Right atrium auricular region (tissue), 2 donors: ENCODE data around the gene THOC5. TPM values are rescaled to one million over a fixed set of nuclear protein-coding genes. Genes with fewer than 3 reads are reported as not detected.
"Not testable (repeated sequence)": the region's sequence is repeated elsewhere in the genome, so short reads cannot be mapped to it uniquely, and the experiment has no call there.

Source experiments
- DNase-seq: peaks from one replicate; pipeline ENCODE4 v3.0.0-alpha.2; 2019; ENCODE audit warnings: low spot score
- H3K27ac ChIP-seq, 2 donors: fragments of 200-600 bp; sonication (generic); 1 replicate in 1 of 2; 2 replicates in 1 of 2; pipeline ENCODE4 v1.5.1; 2016 to 2019
- H3K27me3 ChIP-seq, 2 donors: fragments of 200-600 bp; sonication (generic); one replicate each; pipeline versions ENCODE4 v1.5.1 to v1.6.0; 2017 to 2019
- H3K36me3 ChIP-seq: fragments of 200-600 bp; sonication (generic); one replicate; pipeline ENCODE4 v1.5.1; 2016
- H3K4me1 ChIP-seq, 2 donors: fragments of 200-600 bp; sonication (generic); one replicate each; pipeline versions ENCODE4 v1.5.1 to v1.6.0; 2017 to 2019
- H3K4me3 ChIP-seq, 2 donors: fragments of 200-600 bp; sonication (generic); 1 replicate in 1 of 2; 2 replicates in 1 of 2; pipeline ENCODE4 v1.5.1; 2017 to 2019; ENCODE audit warnings: mild to moderate bottlenecking in 1 of 2, moderate library complexity in 1 of 2
- H3K9me3 ChIP-seq, 2 donors: fragments of 200-600 bp; sonication (generic); one replicate each; pipeline ENCODE4 v1.5.1; 2019
- CTCF ChIP-seq, 2 donors: fragments of 200-600 bp; sonication (generic); IDR thresholded peaks; one replicate each; pipeline ENCODE4 v1.5.1; 2019; ENCODE audit warnings: antibody characterized with exemption in 2 of 2
- total RNA-seq, 2 donors: library from RNA; depleted of rRNA; stranded (reverse); fragments of >200 nt; gene quantifications; one replicate each; pipeline ENCODE4 v1.1.0, GENCODE V29; 2016

THOC5 gene
- total RNA-seq, 2 donors from 2014 or later: 34.9 to 42.7 TPM

DNA sequence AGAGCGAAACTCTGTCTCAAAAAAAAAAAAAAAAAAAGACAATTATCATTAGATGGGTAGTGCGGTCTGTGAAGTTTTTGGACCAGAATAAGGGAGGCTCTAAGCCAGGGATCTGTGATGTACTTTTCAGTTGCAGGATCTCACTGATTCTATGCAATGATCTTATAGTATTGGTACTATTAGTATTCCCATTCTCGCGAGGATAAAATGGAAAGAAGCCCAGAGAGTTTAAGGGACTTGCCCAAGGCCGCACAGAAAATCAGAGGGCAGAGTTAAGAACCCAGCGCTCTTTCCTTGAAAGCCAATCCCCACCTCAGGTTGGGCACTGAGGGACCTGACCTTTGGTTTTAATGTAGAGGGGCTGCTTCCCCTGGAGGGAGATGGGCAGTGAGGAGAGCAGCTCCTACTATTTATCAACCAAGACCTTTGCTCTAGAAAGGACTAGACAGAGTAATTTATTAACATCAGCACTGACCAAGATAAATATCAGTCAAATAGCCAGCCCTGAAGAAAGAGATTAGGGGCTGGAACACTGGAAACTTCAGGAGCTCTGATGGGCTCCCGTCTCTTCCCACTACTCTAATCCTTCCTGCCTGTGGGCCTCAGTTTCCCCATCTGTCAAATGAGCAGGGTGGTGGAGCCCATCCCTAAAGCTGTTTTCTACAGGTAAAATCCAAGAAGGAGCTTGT, 21.3 kb upstream of the THOC5 start:
- H3K9me3 ChIP-seq: no peaks in the 10 kb centered on the region
- no peak for TF ChIP-seq CTCF (IDR thresholded peaks at IDR 0.05)
- H3K4me3 ChIP-seq: no peak overlapping the region
- no peaks in the 10 kb centered on the region for H3K4me1 ChIP-seq
- no peak for DNase-seq
- no peaks in the 10 kb centered on the region for H3K27me3 ChIP-seq
- H3K36me3 ChIP-seq: no peaks in the 10 kb centered on the region
- H3K27ac ChIP-seq: no peak overlapping the region

DNA sequence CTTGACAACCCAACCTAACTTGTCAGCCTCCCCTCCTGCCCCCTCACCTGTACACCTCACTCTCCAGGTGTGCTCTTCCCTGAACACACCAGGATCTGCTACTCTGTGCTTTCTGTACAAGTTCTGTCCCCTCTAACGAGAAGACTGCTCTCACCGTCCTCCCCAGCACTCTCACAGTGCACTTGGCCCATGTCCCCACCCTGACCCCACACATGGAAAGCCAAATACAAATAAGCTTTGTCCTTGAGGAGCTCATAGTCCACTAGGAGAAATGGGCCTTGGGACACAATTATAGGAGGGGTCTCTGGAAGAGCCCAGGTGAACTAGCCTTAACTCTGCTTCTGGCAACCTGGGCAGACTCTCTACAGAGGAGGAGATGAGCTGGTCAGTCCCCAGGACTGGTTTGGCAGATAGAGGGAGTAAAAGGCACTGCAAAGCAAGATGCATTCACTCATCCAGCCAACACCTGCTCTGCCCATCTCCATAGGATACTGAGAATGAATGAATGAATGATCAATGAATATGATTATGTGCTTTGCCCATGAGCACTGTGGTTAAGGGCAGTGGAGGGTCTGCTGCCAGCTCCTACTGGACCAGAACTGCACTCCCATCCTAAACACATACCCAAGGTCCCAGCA, 17.5 kb upstream of the THOC5 start:
- no peak for TF ChIP-seq CTCF (IDR thresholded peaks at IDR 0.05)
- H3K9me3 ChIP-seq: no peaks in the 10 kb centered on the region
- H3K36me3 ChIP-seq: peaks cover 13% of the 10 kb centered on the region
- no peak overlapping the region for H3K4me3 ChIP-seq
- H3K27ac ChIP-seq: no peak overlapping the region
- H3K27me3 ChIP-seq: no peaks in the 10 kb centered on the region
- DNase-seq: no peak
- H3K4me1 ChIP-seq: no peaks in the 10 kb centered on the region

DNA sequence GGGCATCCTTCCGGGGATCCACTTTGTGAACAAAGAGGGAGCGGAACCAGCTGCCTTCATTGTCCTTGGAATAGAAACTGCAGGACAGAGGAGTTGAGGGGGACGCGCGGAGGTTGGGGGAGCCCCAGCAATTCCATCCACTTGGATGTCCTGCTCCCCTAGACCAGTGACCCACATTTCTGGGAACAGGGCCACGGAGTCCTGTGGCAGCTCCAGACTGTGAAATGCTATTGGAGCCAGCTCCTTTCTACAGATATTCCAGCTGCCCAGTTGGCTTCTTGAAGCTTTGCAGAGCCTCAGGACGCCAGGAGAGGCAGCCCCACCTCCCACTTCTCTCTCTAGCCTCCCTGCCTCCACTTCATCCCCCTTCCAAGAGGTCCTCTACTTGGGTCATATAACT, 16.9 kb upstream of the THOC5 start:
- no peak for TF ChIP-seq CTCF (IDR thresholded peaks at IDR 0.05)
- H3K27ac ChIP-seq: no peak overlapping the region
- no peak overlapping the region for H3K4me3 ChIP-seq
- no peaks in the 10 kb centered on the region for H3K9me3 ChIP-seq
- peaks cover 13% of the 10 kb centered on the region for H3K36me3 ChIP-seq
- no peaks in the 10 kb centered on the region for H3K4me1 ChIP-seq
- DNase-seq: no peak
- H3K27me3 ChIP-seq: no peaks in the 10 kb centered on the region

DNA sequence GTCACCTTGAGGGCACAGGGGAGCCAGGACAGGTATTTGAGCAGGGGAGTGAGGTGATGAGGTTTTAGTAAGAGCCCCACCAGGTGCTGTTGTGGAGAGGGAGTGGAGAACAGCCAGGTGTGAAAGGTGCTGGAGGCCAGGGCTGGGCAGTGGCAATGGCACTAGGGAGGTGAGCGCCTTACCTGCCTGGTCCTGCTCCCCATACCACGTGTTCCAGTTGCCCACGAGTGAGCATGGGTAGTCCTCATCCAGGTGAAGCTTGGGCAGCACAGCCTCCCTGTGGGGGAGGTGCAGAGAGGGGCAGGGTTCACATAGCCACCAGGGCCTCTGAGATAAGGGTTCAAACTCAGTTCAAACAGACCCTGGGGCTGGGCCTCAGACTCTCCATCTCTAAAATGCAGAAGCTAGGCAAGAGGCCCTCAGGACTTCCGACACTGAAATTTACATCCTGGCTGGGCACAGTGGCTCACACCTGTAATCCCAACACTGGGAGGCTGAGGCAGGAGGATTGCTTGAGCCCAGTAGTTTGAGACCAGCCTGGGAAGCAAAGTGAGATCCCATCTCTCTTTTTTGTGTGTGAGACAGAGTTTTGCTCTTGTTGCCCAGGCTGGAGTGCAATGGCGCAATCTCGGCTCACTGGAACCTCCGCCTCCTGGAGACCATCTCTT, 15.6 kb upstream of the THOC5 start:
- no peak for TF ChIP-seq CTCF (IDR thresholded peaks at IDR 0.05)
- Histone ChIP-seq H3K36me3 (peaks cover 13% of the 10 kb centered on the region), H3K27me3 (no peaks in the 10 kb centered on the region), H3K9me3 (no peaks in the 10 kb centered on the region), H3K4me1 (peaks cover 0 to 4% of the 10 kb centered on the region in 2 donors), H3K4me3 (no peak overlapping the region), H3K27ac (no peak overlapping the region)
- no peak for DNase-seq

GRCh38 chr22:29567338-29567737, 13.8 kb upstream of the THOC5 start:
- no peak for TF ChIP-seq CTCF (IDR thresholded peaks at IDR 0.05)
- H3K9me3 ChIP-seq: no peaks in the 10 kb centered on the region
- H3K27ac ChIP-seq: no peak overlapping the region
- no peaks in the 10 kb centered on the region for H3K27me3 ChIP-seq
- H3K4me1 ChIP-seq: peaks cover 0 to 12% of the 10 kb centered on the region in 2 donors
- no peak for DNase-seq
- no peak overlapping the region for H3K4me3 ChIP-seq
- peaks cover 13% of the 10 kb centered on the region for H3K36me3 ChIP-seq

DNA sequence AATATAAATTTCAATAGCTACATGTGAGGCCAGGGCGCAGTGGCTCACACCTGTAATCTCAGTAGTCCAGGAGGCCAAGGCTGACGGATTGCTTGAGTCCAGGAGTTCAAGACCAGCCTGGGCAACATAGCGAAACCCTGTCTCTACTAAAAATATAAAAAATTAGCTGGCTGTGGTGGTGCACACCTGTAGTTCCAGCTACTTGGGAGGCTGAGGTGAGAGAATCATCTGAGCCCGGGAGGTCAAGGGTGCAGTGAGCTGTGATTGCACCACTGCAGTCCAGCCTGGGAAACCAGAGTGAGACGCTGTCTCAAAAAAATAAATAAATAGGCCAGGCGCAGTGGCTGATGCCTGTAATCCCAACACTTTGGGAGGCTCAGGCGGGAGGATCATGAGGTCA, 13.0 kb upstream of the THOC5 start:
- H3K27ac ChIP-seq, H3K9me3 ChIP-seq, DNase-seq, H3K4me3 ChIP-seq, H3K27me3 ChIP-seq: not testable (repeated sequence)
- H3K36me3 ChIP-seq: peaks cover 18% of the 10 kb centered on the region
- peaks cover 0 to 12% of the 10 kb centered on the region in 2 donors for H3K4me1 ChIP-seq
